B cell (primary cell): ENCODE measurements around the gene MUC4.

Experiments
- CTCF ChIP-seq: fragments of 200-600 bp; IDR thresholded peaks from one replicate; pipeline ENCODE4 v1.8.0; 2022; ENCODE audit warnings: antibody characterized with exemption, mild to moderate bottlenecking
- EZH2 ChIP-seq: IDR thresholded peaks from 2 replicates; pipeline ENCODE4 v1.6.1; 2012; ENCODE audit warnings: borderline replicate concordance, low read depth, mild to moderate bottlenecking, moderate library complexity, low read length; ENCODE audit not compliant: insufficient read depth, poor library complexity, severe bottlenecking

DNA sequence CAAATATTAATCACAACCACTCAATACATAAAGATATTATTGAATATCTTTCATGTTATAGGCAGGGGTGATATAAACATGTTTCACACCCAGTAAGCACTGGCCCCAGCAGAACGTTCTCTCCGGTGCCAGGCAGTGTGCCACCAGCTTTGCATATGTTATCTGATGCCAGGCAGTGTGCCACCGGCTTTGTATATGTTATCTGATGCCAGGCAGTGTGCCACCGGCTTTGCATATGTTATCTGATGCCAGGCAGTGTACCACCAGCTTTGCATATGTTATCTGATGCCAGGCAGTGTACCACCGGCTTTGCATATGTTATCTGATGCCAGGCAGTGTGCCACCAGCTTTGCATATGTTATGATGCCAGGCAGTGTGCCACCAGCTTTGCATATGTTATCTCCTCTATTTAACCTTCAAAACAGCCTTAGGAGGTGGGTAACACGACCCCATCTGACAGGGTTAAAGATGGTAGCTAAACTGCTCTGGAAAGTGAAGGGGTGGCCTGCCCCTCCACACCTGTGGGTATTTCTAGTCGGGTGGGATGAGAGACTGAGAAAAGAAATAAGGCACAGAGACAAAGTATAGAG lies 84.0 kb downstream of the MUC4 start:
- no peak for TF ChIP-seq CTCF
- TF ChIP-seq EZH2, result no peak
